HCT116 (cell line): ENCODE data around the gene TMEM132A. TPM values are rescaled to one million over a fixed set of nuclear protein-coding genes. Genes with fewer than 3 reads are reported as not detected.

Source experiments
- ATAC-seq: fragments of 200-7000 bp; cut with Tn5 transposase; 2 replicates; pipeline ENCODE4 v1.9.1; 2020; ENCODE audit warnings: mild to moderate bottlenecking, moderate library complexity
- BruUV-seq: library from RNA; stranded (reverse); fragments of 400-500 nt; replicated peaks from 2 replicates; lab custom pipeline; 2021; lab: Mats Ljungman, UMichigan
- CTCF ChIA-PET: fragments of 300-600 bp; sonication (Branson Sonifier 250); formaldehyde crosslinking; loops from one replicate; lab custom pipeline; 2021; ENCODE audit warnings: antibody characterized with exemption; lab: Charles Lee
- POLR2A ChIA-PET: fragments of 300-600, 350-600 bp; sonication (Branson Sonifier 250); formaldehyde crosslinking; loops from one replicate; lab custom pipeline; 2021; ENCODE audit warnings: antibody characterized with exemption; lab: Charles Lee
- RAD21 ChIA-PET, 2 experiments: fragments of 300-600 bp; sonication (Branson Sonifier 250); formaldehyde crosslinking; loops; one replicate each; lab custom pipeline; 2023; ENCODE audit warnings: low total read pairs in 2 of 2; ENCODE audit not compliant: uncharacterized antibody in 2 of 2, unreplicated experiment in 2 of 2, low non-redundant PET in 1 of 2; lab: Charles Lee
- DNase-seq: peaks from one replicate; pipeline ENCODE4 v3.0.0-alpha.2; 2010; ENCODE audit warnings: low read depth, low spot score
- H2AFZ ChIP-seq: fragments of 200-600 bp; shearing (Covaris generic), sonication (generic); 2 replicates; pipeline ENCODE4 v1.6.1; 2017; ENCODE audit warnings: low read depth, mixed run types, mixed read lengths, antibody characterized with exemption, low read length; ENCODE audit not compliant: poor library complexity, severe bottlenecking
- H3K27ac ChIP-seq: 2 replicates; pipeline ENCODE4 v1.5.1; 2012; ENCODE audit warnings: low read depth, low read length
- H3K27me3 ChIP-seq: fragments of 200-600 bp; sonication (generic); 2 replicates; pipeline ENCODE4 v1.6.1; 2016; ENCODE audit warnings: mixed run types, low read length, mixed read lengths; ENCODE audit not compliant: insufficient read depth
- H3K36me3 ChIP-seq, 2 experiments: fragments of 200-500 bp in 1 of 2; fragments of 200-600 bp in 1 of 2; sonication (Bioruptor generic) in 1 of 2; sonication (generic) in 1 of 2; 2 replicates each; pipeline versions ENCODE4 v1.5.1 to v1.6.1; 2014 to 2016; ENCODE audit warnings: low read length in 2 of 2, inconsistent platforms in 1 of 2, mixed read lengths in 1 of 2, mixed run types in 1 of 2; ENCODE audit not compliant: insufficient read depth in 2 of 2, control insufficient read depth in 1 of 2
- H3K4me1 ChIP-seq, 2 experiments: fragments of 200-600 bp in 1 of 2; sonication (generic) in 1 of 2; 2 replicates each; pipeline versions ENCODE4 v1.5.1 to v1.6.1; 2012 to 2017; ENCODE audit warnings: low read length in 2 of 2, inconsistent platforms in 1 of 2, mild to moderate bottlenecking in 1 of 2, mixed read lengths in 1 of 2, mixed run types in 1 of 2, moderate library complexity in 1 of 2; ENCODE audit not compliant: insufficient read depth in 2 of 2, control insufficient read depth in 1 of 2
- H3K4me2 ChIP-seq: fragments of 200-600 bp; sonication (generic); 2 replicates; pipeline ENCODE4 v1.6.1; 2017; ENCODE audit warnings: mixed run types, low read length, mixed read lengths
- H3K4me3 ChIP-seq, 2 experiments: fragments of 200-600 bp in 1 of 2; sonication (generic) in 1 of 2; replicated peaks in 1 of 2; 2 replicates each; pipeline ENCODE4 v1.5.1; 2011 to 2016; ENCODE audit warnings: low read length in 2 of 2, control low read depth in 1 of 2, low read depth in 1 of 2, mild to moderate bottlenecking in 1 of 2, mixed read lengths in 1 of 2, mixed run types in 1 of 2
- H3K79me2 ChIP-seq: fragments of 200-600 bp; sonication (generic); 2 replicates; pipeline ENCODE4 v1.6.1; 2017; ENCODE audit warnings: mild to moderate bottlenecking, mixed run types, low read length, moderate library complexity, mixed read lengths; ENCODE audit not compliant: insufficient read depth
- H3K9ac ChIP-seq: fragments of 200-600 bp; sonication (generic); 2 replicates; pipeline ENCODE4 v1.6.1; 2016; ENCODE audit warnings: low read length, mixed read lengths
- H3K9me2 ChIP-seq: fragments of 200-600 bp; sonication (generic), shearing (Covaris generic); 2 replicates; pipeline ENCODE4 v1.6.1; 2017; ENCODE audit warnings: mixed run types, mild to moderate bottlenecking, moderate library complexity; ENCODE audit not compliant: insufficient read depth
- H3K9me3 ChIP-seq, 2 experiments: fragments of 200-500 bp in 1 of 2; fragments of 200-600 bp in 1 of 2; sonication (Bioruptor generic) in 1 of 2; sonication (generic) in 1 of 2; 2 replicates each; pipeline ENCODE4 v1.6.1; 2014 to 2017; ENCODE audit warnings: low read length in 2 of 2, mixed read lengths in 2 of 2, inconsistent platforms in 1 of 2, low read depth in 1 of 2, mild to moderate bottlenecking in 1 of 2, mixed run types in 1 of 2, moderate library complexity in 1 of 2; ENCODE audit not compliant: control insufficient read depth in 1 of 2, insufficient read depth in 1 of 2
- H4K20me1 ChIP-seq: fragments of 200-600 bp; sonication (generic), shearing (Covaris generic); 2 replicates; pipeline ENCODE4 v1.6.1; 2017; ENCODE audit warnings: mixed run types, mild to moderate bottlenecking, moderate library complexity; ENCODE audit not compliant: insufficient read depth
- ATF3 ChIP-seq: IDR thresholded peaks from 2 replicates; pipeline ENCODE4 v1.6.1; 2012
- CBX3 ChIP-seq: IDR thresholded peaks from 2 replicates; pipeline ENCODE4 v1.6.1; 2012; ENCODE audit warnings: low read depth
- EGR1 ChIP-seq: IDR thresholded peaks from 2 replicates; pipeline ENCODE4 v1.6.1; 2012; ENCODE audit warnings: low read depth
- EZH2 ChIP-seq: fragments of 200-600 bp; sonication (generic); IDR thresholded peaks from 2 replicates; pipeline ENCODE4 v1.6.1; 2017; ENCODE audit warnings: antibody characterized with exemption, mixed run types
- FOSL1 ChIP-seq: IDR thresholded peaks from 2 replicates; pipeline ENCODE4 v1.6.1; 2012; ENCODE audit warnings: low read depth
- JUND ChIP-seq: IDR thresholded peaks from 2 replicates; pipeline ENCODE4 v1.6.1; 2012
- POLR2A ChIP-seq: IDR thresholded peaks from 2 replicates; pipeline ENCODE4 v1.7.0; 2011; ENCODE audit warnings: borderline replicate concordance; ENCODE audit not compliant: insufficient read depth, insufficient read length; ENCODE audit errors: extremely low read depth
- SIN3A ChIP-seq: IDR thresholded peaks from 2 replicates; pipeline ENCODE4 v1.6.1; 2012; ENCODE audit warnings: low read depth
- SP1 ChIP-seq: IDR thresholded peaks from 2 replicates; pipeline ENCODE4 v1.6.1; 2012; ENCODE audit warnings: low read depth
- TCF7L2 ChIP-seq: IDR thresholded peaks from 2 replicates; pipeline ENCODE4 v1.7.0; 2011; ENCODE audit warnings: borderline replicate concordance, inconsistent platforms; ENCODE audit not compliant: insufficient read depth, insufficient read length; ENCODE audit errors: extremely low read depth
- YY1 ChIP-seq: IDR thresholded peaks from 2 replicates; pipeline ENCODE4 v1.6.1; 2011; ENCODE audit warnings: low read length, low read depth, moderate library complexity, mild to moderate bottlenecking; ENCODE audit not compliant: insufficient replicate concordance; ENCODE audit errors: extremely low read depth
- ZFX ChIP-seq: fragments of 450-650 bp; IDR thresholded peaks from 2 replicates; pipeline ENCODE4 v1.6.1; 2017
- ZNF274 ChIP-seq: fragments of 200-500 bp; sonication (Bioruptor generic); IDR thresholded peaks from 2 replicates; pipeline ENCODE4 v1.6.1; 2014; ENCODE audit warnings: mild to moderate bottlenecking, low read depth, low read length, inconsistent platforms
- intact Hi-C: fragments of 100-400 bp; cut with micrococcal nuclease; formaldehyde crosslinking; loops from 2 replicates; pipeline ENCODE4 v1.10.0; 2022
- total RNA-seq: library from RNA; stranded (reverse); gene quantifications from one replicate; pipeline ENCODE4 v1.2.1, GENCODE V29; 2021; ENCODE audit not compliant: unreplicated experiment

TMEM132A gene
- total RNA-seq, 1 experiment from 2014 or later = 120 TPM

GRCh38 chr11:60957188-60957587, 32.9 kb downstream of the TMEM132A start:
- BruUV-seq = no TSS peak
- DNase-seq = no peak
- intact Hi-C loops = no loop called here
- H4K20me1 ChIP-seq = no peaks in the 10 kb centered on the region
- H3K4me2 ChIP-seq = no peak overlapping the region
- no peaks in the 10 kb centered on the region for H3K79me2 ChIP-seq
- H3K36me3 ChIP-seq = no peaks in the 10 kb centered on the region
- no peak overlapping the region for H3K4me3 ChIP-seq
- TF ChIP-seq EZH2 (no peak), JUND (no peak), CBX3 (no peak), POLR2A (no peak), EGR1 (no peak), YY1 (no peak), SP1 (no peak), SIN3A (no peak), FOSL1 (no peak), ZNF274 (no peak), ZFX (no peak)
- TF ChIP-seq, all 23 proteins: peak for 0
- no peak overlapping the region for H3K9ac ChIP-seq
- H2AFZ ChIP-seq = no peak overlapping the region
- no peaks in the 10 kb centered on the region for H3K4me1 ChIP-seq
- no peak for ATAC-seq
- H3K9me2 ChIP-seq = no peaks in the 10 kb centered on the region
- no peaks in the 10 kb centered on the region for H3K9me3 ChIP-seq
- H3K27me3 ChIP-seq = 0 out of 2 replicates have a peak, but pooled peaks cover 1% of the 10 kb centered on the region
- POLR2A ChIA-PET = no interaction called here
- no peak overlapping the region for H3K27ac ChIP-seq
- CTCF ChIA-PET = no interaction called here
- RAD21 ChIA-PET = no interaction called here

GRCh38 chr11:60959431-60959830, 35.2 kb downstream of the TMEM132A start:
- H3K9me3 ChIP-seq = no peaks in the 10 kb centered on the region
- no peak overlapping the region for H3K9ac ChIP-seq
- no peaks in the 10 kb centered on the region for H3K9me2 ChIP-seq
- no peak for ATAC-seq
- H4K20me1 ChIP-seq = no peaks in the 10 kb centered on the region
- no peak overlapping the region for H3K4me2 ChIP-seq
- RAD21 ChIA-PET = no interaction called here
- POLR2A ChIA-PET = no interaction called here
- no peak overlapping the region for H2AFZ ChIP-seq
- no peaks in the 10 kb centered on the region for H3K36me3 ChIP-seq
- H3K79me2 ChIP-seq = no peaks in the 10 kb centered on the region
- intact Hi-C loops = no loop called here
- no peaks in the 10 kb centered on the region for H3K4me1 ChIP-seq
- H3K4me3 ChIP-seq = no peak overlapping the region
- CTCF ChIA-PET = no interaction called here
- BruUV-seq = no TSS peak
- TF ChIP-seq ATF3 = no peak
- no peak for TF ChIP-seq TCF7L2
- TF ChIP-seq, all 23 proteins: peak for 0
- no peak overlapping the region for H3K27ac ChIP-seq
- DNase-seq = no peak
- H3K27me3 ChIP-seq = 0 out of 2 replicates have a peak, but pooled peaks cover 5% of the 10 kb centered on the region
